ENCODE data around the gene MRGPRD.

GRCh38 chr11:68932933-68933577 lies 47.7 kb downstream of the MRGPRD start:
- TF ChIP-seq CTCF (IDR thresholded peaks at IDR 0.05; ENCODE audit: low read depth, low read length) (no peak), MYC (IDR thresholded peaks at IDR 0.05; ENCODE audit: low read depth, low read length) (no peak), POLR2A (IDR thresholded peaks at IDR 0.05; ENCODE audit: extremely low read depth, insufficient read length) (no peak)
- TF ChIP-seq, protein P1, sequence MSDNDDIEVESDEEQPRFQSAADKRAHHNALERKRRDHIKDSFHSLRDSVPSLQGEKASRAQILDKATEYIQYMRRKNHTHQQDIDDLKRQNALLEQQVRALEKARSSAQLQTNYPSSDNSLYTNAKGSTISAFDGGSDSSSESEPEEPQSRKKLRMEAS (IDR thresholded peaks at IDR 0.05; ENCODE audit: low read depth, low read length) = no peak
